Astrocyte of the cerebellum (primary cell): ENCODE measurements around the gene RAD23B.
A peak's percentile ranks its signal among the peaks of the same experiment; 100 is the strongest.

Source experiments
- DNase-seq: peaks from one replicate; pipeline ENCODE4 v3.0.0-alpha.2; 2011; ENCODE audit warnings: low read depth
- H3K4me3 ChIP-seq: 2 replicates; pipeline ENCODE4 v1.5.1; 2011; ENCODE audit warnings: mild to moderate bottlenecking, low read depth, low read length, moderate library complexity
- CTCF ChIP-seq: IDR thresholded peaks from 2 replicates; pipeline ENCODE4 v1.5.1; 2012; ENCODE audit warnings: low read length, low read depth, moderate library complexity, mild to moderate bottlenecking; ENCODE audit errors: missing control alignments
- in situ Hi-C: cut with HindIII; loops from 2 replicates; pipeline ENCODE4 v1.10.0; 2017; ENCODE audit warnings: low sequenced_read_pairs

The RAD23B gene

GRCh38 chr9:107243742-107244141, 39.3 kb upstream of the RAD23B start:
- in situ Hi-C loops: no loop called here
- peak; percentile 62 for DNase-seq
- no peak for TF ChIP-seq CTCF
- no peak overlapping the region for H3K4me3 ChIP-seq

- TF ChIP-seq CTCF: no peak
- no peak overlapping the region for H3K4me3 ChIP-seq
- DNase-seq: no peak
- in situ Hi-C loops: no loop called here
Measured at GRCh38 chr9:107246259-107247254, 36.5 kb upstream of the RAD23B start.

- DNase-seq: no peak
- in situ Hi-C loops: no loop called here
- no peak overlapping the region for H3K4me3 ChIP-seq
- no peak for TF ChIP-seq CTCF
Measured at GRCh38 chr9:107248714-107249113, 34.4 kb upstream of the RAD23B start.

- H3K4me3 ChIP-seq: no peak overlapping the region
- TF ChIP-seq CTCF: no peak
- DNase-seq: no peak
- in situ Hi-C loops: no loop called here
Measured at GRCh38 chr9:107249131-107249533, 33.9 kb upstream of the RAD23B start.

GRCh38 chr9:107249665-107250285, 33.3 kb upstream of the RAD23B start:
- H3K4me3 ChIP-seq: no peak overlapping the region
- in situ Hi-C loops: no loop called here
- TF ChIP-seq CTCF: no peak
- no peak for DNase-seq

- TF ChIP-seq CTCF: no peak
- in situ Hi-C loops: no loop called here
- H3K4me3 ChIP-seq: no peak overlapping the region
- peak; percentile 73 for DNase-seq
Measured at GRCh38 chr9:107251756-107252322, 31.2 kb upstream of the RAD23B start.
